HG02798 (cell line): ENCODE measurements around the gene PCDHGB3.
"Not testable (repeated sequence)": the region's sequence is repeated elsewhere in the genome, so short reads cannot be mapped to it uniquely, and the experiment has no call there.

Experiments used
- ATAC-seq: cut with Tn5 transposase; IDR thresholded peaks from one replicate; pipeline ENCODE4 v1.9.1; 2021; ENCODE audit warnings: mild to moderate bottlenecking; ENCODE audit not compliant: unreplicated experiment, poor library complexity

The PCDHGB3 gene

DNA sequence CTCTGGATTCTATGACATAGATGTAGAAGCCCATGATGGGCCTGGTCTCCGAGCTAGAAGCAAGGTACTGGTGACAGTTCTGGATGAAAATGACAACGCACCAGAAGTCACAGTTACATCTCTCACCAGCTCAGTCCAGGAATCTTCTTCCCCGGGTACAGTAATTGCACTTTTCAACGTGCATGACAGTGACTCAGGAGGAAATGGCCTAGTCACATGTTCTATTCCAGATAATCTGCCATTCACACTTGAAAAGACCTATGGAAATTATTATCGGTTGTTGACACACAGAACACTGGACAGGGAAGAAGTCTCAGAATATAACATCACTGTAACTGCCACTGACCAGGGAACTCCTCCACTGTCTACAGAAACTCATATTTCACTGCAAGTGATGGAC lies 13.9 kb upstream of the PCDHGB3 start:
- no peak for ATAC-seq

DNA sequence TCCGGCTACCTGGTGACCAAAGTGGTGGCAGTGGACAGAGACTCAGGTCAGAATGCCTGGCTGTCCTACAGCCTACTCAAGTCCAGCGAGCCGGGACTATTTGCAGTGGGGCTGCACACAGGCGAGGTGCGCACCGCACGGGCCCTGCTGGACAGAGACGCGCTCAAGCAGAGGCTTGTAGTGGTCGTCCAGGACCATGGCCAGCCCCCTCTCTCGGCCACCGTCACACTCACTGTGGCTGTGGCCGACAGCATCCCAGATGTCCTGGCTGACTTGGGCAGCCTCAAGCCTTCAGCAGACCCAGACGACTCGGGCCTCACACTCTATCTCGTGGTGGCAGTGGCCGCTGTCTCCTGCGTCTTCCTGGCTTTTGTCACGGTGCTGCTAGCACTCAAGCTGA lies 13.1 kb upstream of the PCDHGB3 start:
- ATAC-seq = no peak

DNA sequence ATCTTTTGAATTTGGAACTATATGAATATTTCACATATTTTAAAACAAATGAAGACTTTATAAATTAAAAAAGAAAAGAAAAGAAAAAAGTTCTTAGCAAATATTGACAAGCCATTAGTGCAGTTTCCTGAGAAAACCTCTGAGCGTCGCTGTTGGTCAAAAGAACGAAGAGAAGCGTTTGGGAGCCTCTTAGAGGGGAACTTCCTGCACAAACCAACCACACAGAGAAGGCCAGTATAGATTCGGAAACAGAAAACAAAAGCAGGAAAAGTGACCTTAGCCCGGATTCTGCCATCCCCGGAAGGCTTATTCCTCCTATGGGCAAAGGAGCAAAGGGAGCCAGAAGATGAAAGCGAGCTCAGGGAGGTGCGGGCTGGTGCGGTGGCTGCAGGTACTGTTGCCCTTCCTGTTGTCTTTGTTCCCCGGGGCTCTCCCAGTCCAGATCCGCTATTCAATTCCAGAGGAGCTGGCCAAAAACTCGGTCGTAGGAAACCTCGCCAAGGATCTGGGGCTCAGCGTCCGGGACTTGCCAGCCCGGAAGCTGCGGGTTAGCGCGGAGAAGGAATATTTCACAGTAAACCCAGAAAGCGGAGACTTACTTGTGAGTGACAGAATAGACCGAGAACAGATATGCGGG lies 10.1 kb upstream of the PCDHGB3 start, which contains the start of gene PCDHGB2:
Gene PCDHGB2, plus strand, starts transcription at position 205 of the 637 bp plus-strand sequence. Its CDS starts 142 bp downstream, at position 347.
- no peak for ATAC-seq

DNA sequence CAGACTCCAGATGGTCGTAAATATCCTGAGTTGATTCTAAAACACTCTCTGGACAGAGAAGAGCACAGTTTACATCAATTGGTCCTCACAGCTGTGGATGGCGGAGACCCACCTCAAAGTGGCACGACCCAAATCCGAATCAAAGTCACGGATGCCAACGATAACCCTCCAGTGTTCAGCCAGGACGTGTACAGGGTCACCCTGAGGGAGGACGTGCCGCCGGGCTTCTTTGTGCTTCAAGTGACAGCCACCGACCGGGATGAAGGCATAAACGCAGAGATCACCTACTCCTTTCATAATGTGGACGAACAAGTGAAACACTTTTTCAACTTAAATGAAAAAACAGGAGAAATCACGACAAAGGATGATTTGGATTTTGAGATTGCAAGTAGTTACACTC lies 9.4 kb upstream of the PCDHGB3 start:
- ATAC-seq = no peak

DNA sequence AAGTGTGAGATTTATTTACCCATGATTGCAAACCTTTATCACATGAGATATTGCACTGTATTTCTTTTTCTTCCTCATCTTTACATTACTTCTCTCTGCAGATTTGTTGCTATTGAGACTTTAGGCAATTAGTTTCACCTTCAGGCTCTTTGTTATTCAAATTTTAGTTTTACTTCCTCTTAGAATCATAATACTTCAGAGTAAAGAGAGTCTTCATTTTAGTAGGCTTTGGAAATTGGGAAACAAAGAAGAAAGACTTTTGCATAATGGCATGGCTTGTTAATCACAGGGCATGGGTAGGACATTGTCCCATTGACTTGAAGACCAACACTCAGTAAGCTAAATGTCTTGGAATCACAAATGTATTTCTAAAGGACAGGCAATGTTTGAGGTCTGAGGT lies 7.3 kb upstream of the PCDHGB3 start:
- ATAC-seq = no peak

DNA sequence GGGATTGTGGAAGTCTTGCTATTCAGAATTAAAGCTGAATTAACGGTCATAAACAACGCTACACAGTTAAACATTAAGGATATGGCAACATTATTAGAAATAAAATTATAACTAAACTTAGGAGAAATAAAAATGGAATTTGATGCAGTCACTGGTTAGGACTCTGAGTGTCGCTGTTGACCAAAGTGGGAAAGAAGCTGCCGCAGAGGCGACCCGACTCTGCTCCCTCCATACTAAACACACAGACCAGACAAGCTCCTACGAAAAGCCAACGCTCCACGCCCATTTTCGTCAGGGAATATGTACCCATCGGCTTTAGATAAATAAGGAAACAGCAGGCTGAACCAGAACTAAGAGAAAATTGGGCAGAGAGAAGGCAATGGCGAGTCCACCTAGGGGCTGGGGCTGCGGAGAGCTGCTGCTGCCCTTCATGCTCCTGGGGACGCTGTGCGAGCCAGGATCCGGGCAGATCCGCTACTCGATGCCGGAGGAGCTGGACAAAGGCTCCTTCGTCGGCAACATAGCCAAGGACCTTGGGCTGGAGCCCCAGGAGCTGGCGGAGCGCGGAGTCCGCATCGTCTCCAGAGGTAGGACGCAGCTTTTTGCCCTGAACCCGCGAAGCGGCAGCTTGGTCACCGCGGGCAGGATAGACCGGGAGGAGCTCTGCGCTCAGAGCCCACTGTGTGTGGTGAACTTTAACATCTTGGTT lies 5.9 kb upstream of the PCDHGB3 start, which contains the start of gene PCDHGA5:
Gene PCDHGA5, plus strand, starts transcription at position 211 of the 709 bp plus-strand sequence. Its CDS starts 169 bp downstream, at position 380.
- ATAC-seq = no peak

DNA sequence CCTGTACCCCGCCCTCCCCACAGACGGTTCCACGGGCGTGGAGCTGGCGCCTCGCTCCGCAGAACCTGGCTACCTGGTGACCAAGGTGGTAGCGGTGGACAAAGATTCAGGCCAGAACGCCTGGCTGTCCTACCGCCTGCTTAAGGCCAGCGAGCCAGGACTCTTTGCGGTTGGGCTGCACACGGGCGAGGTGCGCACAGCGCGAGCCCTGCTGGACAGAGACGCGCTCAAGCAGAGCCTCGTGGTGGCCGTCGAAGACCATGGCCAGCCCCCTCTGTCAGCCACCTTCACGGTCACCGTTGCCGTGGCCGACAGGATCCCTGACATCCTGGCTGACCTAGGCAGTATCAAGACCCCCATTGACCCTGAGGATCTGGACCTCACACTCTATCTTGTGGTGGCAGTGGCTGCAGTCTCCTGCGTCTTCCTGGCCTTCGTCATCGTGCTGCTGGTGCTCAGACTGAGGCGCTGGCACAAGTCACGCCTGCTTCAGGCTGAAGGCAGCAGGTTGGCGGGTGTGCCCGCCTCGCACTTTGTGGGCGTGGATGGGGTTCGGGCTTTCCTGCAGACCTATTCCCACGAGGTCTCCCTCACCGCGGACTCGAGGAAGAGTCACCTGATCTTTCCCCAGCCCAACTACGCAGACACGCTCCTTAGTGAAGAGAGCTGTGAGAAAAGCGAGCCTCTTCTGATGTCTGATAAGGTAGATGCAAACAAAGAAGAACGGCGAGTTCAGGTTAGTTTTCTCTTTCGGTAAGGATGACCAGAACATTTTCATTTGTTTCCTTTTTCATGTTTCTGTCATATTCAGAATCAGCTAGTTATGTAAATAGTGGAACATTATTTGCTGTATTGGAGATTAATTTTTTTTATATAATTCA lies 3.8 kb upstream of the PCDHGB3 start:
- ATAC-seq = no peak

DNA sequence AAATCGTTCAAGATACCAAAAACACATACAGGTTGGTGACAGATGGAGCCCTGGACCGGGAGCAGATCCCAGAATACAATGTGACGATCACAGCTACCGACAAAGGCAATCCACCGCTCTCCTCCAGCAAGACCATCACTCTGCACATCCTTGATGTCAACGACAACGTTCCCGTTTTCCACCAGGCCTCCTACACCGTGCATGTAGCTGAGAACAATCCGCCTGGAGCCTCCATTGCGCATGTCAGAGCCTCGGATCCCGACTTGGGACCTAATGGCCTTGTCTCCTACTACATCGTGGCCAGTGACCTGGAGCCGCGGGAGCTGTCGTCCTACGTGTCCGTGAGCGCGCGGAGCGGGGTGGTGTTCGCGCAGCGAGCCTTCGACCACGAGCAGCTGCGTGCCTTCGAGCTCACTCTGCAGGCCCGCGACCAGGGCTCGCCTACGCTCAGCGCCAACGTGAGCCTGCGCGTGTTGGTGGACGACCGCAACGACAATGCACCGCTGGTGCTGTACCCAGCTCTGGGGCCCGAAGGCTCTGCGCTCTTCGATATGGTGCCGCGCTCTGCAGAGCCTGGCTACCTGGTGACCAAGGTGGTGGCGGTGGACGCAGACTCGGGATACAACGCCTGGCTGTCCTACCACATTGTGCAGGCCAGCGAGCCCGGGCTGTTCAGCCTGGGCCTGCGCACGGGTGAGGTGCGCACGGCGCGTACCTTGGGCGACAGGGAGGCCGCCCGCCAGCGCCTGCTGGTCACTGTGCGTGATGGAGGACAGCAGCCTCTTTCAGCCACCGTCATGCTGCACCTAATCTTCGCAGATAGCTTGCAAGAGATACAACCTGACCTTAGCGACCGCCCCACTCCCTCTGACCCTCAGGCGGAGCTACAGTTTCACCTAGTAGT lies 1.8 kb downstream of the PCDHGB3 start:
- ATAC-seq = no peak

DNA sequence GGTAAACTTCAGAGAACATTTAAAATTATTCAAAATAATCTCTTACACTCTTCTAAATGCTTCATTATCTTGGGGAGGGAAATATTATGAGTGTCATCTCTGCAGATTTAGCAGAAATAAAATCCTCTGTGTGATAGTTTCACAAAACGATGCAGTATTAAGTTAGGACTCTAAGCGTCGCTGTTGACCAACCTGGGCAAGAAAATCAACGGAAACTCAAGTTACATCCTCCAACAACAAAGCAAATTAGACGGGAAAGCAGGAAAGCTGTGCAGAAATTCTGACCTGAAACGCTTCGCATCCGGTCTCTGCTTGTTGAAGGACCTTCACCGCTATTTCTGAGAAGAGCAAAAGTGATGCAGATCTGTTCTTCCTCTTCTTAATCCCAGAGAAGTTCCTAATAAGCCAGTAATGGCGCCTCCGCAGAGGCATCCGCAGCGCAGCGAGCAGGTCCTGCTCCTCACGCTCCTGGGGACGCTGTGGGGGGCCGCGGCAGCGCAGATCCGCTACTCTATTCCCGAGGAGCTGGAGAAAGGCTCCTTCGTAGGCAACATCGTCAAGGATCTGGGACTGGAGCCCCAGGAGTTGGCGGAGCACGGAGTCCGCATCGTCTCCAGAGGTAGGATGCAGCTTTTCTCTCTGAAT lies 3.8 kb downstream of the PCDHGB3 start, which contains the start of gene PCDHGA6:
Gene PCDHGA6, plus strand, starts transcription at position 219 of the 645 bp plus-strand sequence. Its CDS starts 193 bp downstream, at position 412.
- no peak for ATAC-seq

DNA sequence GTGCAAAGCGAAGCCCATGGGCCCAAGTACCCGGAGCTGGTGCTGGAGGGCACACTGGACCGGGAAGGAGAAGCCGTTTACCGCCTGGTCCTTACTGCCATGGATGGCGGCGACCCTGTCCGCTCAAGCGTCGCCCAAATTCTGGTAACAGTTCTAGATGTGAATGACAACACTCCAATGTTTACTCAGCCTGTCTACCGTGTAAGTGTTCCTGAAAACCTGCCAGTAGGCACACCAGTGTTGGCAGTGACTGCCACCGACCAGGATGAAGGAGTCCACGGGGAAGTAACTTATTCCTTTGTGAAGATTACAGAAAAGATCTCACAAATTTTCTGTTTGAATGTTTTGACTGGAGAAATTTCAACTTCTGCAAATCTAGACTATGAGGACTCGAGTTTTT lies 4.6 kb downstream of the PCDHGB3 start:
- ATAC-seq = no peak

DNA sequence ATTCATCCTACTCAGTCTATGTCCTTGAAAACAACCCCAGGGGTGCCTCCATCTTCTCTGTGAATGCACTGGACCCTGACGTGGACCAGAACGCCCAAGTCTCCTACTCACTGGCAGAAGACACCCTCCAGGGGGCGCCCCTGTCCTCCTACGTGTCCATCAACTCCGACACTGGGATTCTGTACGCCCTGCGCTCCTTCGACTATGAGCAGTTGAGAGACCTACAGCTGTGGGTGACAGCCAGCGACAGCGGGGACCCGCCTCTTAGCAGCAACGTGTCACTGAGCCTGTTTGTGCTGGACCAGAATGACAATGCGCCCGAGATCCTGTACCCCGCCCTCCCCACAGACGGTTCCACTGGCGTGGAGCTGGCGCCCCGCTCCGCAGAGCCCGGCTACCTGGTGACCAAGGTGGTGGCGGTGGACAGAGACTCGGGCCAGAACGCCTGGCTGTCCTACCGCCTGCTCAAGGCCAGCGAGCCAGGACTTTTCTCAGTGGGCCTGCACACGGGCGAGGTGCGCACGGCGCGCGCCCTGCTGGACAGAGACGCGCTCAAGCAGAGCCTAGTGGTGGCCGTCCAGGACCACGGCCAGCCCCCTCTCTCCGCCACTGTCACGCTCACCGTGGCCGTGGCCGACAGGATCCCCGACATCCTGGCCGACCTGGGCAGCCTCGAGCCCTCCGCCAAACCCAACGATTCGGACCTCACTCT lies 5.6 kb downstream of the PCDHGB3 start:
- ATAC-seq = not testable (repeated sequence)

DNA sequence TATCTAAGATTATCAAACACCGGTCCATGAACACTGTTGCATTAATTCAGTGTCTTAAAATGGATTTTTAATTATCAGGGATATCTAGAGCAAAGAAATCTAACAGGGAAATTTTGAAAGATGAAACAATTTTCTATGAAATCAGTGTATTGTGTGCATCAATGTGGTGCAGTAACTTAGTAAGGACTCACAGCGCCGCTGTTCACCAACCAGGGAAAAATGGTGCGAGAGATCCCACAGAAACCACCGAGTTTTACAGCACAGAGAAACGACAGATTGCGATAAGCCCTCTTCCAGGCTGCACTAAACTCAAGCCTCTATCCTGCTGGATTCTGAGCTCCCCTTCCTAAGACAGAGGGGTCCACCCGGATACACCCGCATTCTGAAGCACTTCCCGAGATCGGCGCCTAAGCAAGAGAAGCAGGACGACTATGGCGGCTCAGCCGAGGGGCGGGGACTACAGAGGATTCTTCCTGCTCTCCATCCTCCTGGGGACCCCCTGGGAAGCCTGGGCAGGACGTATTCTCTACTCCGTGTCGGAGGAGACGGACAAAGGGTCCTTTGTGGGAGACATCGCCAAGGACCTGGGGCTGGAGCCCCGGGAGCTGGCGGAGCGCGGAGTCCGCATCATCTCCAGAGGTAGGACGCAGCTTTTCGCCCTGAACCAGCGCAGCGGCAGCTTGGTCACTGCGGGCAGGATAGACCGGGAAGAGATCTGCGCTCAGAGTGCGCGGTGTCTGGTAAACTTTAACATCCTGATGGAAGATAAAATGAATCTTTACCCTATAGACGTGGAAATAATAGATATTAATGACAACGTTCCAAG lies 12.6 kb downstream of the PCDHGB3 start, which contains the start of gene PCDHGA7:
Gene PCDHGA7, plus strand, starts transcription at position 274 of the 826 bp plus-strand sequence. Its CDS starts 158 bp downstream, at position 432.
- peak; percentile 52 for ATAC-seq

DNA sequence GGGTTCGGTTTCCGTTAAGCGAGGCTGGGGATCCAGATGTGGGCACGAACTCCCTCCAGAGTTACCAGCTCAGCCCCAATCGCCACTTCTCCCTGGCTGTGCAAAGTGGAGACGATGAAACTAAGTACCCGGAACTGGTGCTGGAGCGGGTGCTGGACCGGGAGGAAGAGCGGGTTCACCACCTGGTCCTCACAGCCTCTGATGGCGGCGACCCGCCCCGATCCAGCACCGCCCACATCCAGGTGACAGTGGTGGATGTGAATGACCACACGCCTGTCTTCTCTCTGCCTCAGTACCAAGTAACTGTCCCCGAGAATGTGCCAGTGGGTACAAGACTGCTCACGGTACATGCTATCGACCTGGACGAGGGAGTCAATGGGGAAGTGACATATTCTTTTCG lies 13.3 kb downstream of the PCDHGB3 start:
- no peak for ATAC-seq

DNA sequence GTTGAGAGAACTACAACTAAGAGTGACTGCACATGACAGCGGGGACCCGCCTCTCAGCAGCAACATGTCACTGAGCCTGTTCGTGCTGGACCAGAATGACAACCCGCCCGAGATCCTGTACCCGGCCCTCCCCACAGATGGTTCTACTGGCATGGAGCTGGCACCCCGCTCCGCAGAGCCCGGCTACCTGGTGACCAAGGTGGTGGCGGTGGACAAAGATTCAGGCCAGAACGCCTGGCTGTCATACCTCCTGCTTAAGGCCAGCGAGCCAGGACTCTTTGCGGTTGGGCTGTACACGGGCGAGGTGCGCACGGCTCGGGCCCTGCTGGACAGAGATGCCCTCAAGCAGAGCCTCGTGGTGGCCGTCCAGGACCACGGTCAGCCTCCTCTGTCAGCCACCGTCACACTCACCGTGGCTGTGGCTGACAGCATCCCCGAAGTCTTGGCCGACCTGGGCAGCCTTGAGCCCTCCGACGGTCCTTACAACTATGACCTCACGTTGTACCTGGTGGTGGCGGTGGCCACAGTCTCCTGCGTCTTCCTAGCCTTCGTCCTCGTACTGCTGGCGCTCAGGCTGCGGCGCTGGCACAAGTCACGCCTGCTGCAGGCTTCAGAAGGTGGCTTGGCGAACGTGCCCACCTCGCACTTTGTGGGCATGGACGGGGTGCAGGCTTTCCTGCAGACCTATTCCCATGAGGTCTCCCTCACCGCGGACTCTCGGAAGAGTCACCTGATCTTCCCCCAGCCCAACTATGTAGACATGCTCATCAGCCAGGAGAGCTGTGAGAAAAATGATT lies 14.6 kb downstream of the PCDHGB3 start:
- ATAC-seq = no peak

DNA sequence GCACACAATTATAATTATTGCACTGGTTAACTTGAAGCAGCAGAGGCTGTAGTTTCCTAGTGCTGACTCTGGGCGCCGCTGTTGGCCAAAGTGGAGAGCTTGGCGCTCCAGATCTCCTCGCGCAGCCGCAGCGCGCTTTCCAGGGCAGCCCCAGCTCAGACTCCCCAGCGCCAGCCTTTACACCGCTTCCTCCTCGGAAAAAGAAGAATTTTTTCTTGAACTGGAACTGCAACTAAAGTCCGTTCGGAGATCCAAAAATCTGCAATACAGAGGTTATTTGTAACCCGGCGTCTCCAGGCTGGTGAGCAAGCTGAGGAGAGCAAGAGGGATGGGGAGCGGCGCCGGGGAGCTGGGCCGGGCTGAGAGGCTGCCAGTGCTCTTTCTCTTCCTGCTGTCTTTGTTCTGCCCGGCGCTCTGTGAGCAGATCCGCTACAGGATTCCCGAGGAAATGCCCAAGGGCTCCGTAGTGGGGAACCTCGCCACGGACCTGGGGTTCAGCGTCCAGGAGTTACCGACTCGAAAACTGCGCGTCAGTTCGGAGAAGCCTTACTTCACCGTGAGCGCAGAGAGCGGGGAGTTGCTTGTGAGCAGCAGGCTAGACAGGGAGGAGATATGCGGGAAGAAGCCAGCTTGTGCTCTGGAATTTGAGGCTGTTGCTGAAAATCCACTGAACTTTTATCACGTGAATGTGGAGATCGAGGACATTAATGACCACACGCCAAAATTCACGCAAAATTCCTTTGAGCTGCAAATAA lies 17.7 kb downstream of the PCDHGB3 start, which contains the start of gene PCDHGB4:
Gene PCDHGB4, plus strand, starts transcription at position 142 of the 755 bp plus-strand sequence. Its CDS starts 187 bp downstream, at position 329.
- ATAC-seq = peak; percentile 88

DNA sequence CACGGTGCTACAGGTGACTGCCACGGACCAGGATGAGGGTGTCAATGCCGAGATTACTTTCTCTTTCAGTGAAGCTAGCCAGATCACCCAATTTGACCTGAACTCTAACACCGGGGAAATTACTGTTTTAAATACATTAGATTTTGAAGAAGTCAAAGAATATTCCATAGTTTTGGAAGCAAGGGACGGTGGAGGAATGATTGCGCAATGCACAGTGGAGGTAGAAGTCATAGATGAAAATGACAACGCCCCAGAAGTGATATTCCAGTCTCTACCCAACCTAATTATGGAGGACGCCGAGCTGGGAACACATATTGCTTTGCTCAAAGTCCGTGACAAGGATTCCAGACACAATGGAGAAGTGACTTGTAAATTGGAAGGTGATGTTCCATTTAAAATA lies 18.6 kb downstream of the PCDHGB3 start:
- ATAC-seq = no peak
